ENCODE measurements around the gene SHISA5. TPM values are rescaled to one million over a fixed set of nuclear protein-coding genes. Genes with fewer than 3 reads are reported as not detected.

The SHISA5 gene
- total and polyA plus RNA-seq, 2 of the 8 experiments (the other 6 are each of a cell fraction or from before 2014, with no cell fraction given), result 196 to 315 TPM

GRCh38 chr3:48428088-48428571 lies 75.8 kb downstream of the SHISA5 start:
- H2BK12ac ChIP-seq (ENCODE audit: low read depth, low read length), result peak overlapping the region; percentile 33; the same call in 1 of the 2 replicates
- H3K27ac ChIP-seq (ENCODE audit: low read depth, low read length), result 0 out of 2 replicates have a peak overlapping the region, but pooled peaks have one; percentile 34
- peak overlapping the region; percentile 58 for H3K4ac ChIP-seq (replicated peaks; ENCODE audit: insufficient read length, low read depth, low read length)
- H2BK15ac ChIP-seq (ENCODE audit: low read length), result peak overlapping the region; percentile 88; the same call in 1 of the 2 replicates
- H3K36me3 ChIP-seq (ENCODE audit: control insufficient read depth in 2 of 4, insufficient read depth in 4 of 4, low read length in 3 of 4), result peaks cover 6 to 16% (median 11%) of the 10 kb centered on the region in 4 experiments; a peak in 7 of 8 replicates
- H3K23ac ChIP-seq (ENCODE audit: insufficient read length), result no peak overlapping the region
- no peak for FAIRE-seq
- H2AFZ ChIP-seq (ENCODE audit: low read length), result no peak overlapping the region
- H3K18ac ChIP-seq (ENCODE audit: extremely low read depth, low read length), result peak overlapping the region; percentile 84
- 14% methylated on average over 7 of the region's 7 CpGs; no CpG with 5 or more reads in 1 of the 2 experiments for WGBS, 2 experiments (ENCODE audit: extremely low coverage in 1 of 2, insufficient coverage in 1 of 2, insufficient read length in 1 of 2, insufficient replicate concordance in 2 of 2, low coverage in 1 of 2, low lambda C conversion rate in 2 of 2, missing lambda C conversion rate in 1 of 2)
- no peak overlapping the region for H2BK120ac ChIP-seq (replicated peaks; ENCODE audit: low read depth, low read length)
- ChIA-PET POLR2A (ENCODE audit: partially characterized antibody) (interaction anchor here (0.8 to 31.5 kb wide), 27 partner anchors 9 to 239 kb away, joined by 3 to 650 read pairs (median 5); partner anchors contain the start of genes ATRIP, CCDC51, FBXW12 and PFKFB4), CTCF (ENCODE audit: partially characterized antibody) (interaction anchor here (0.6 to 5.4 kb wide), 4 partner anchors 8 to 28 kb away, joined by 3 to 34 read pairs (median 20); no protein-coding TSS in a partner anchor)
- no peaks in the 10 kb centered on the region for H3K9me3 ChIP-seq (ENCODE audit: insufficient read depth in 2 of 2, low read depth in 1 of 2, low read length in 1 of 2)
- H2BK20ac ChIP-seq (ENCODE audit: low read length), result no peak overlapping the region; the same call in 1 of the 2 replicates
- H3K4me1 ChIP-seq (replicated peaks in 1 of 4; ENCODE audit: control insufficient read depth in 3 of 4, insufficient read depth in 4 of 4, low read length in 3 of 4), result peaks cover 7 to 43% (median 22%) of the 10 kb centered on the region in 4 experiments
- H3K56ac ChIP-seq (replicated peaks; ENCODE audit: insufficient read length, low read depth, low read length), result no peak overlapping the region
- no peak overlapping the region for H3K14ac ChIP-seq (ENCODE audit: insufficient read length)
- DNase-seq (ENCODE audit: low read depth in 1 of 2, low spot score in 2 of 2), result peak in 1 of 2 experiments; percentile 73
- H3K23me2 ChIP-seq (ENCODE audit: low read depth, low read length), result peaks cover 13% of the 10 kb centered on the region
- H3K4me2 ChIP-seq (ENCODE audit: insufficient read depth in 1 of 2, low read depth in 2 of 2, low read length in 2 of 2), result peak overlapping the region; percentile 91 to 98
- H2BK5ac ChIP-seq (ENCODE audit: low read depth, low read length), result peak overlapping the region; percentile 82
- peaks cover 32 to 69% of the 10 kb centered on the region in 2 experiments for H3K79me2 ChIP-seq (ENCODE audit: control insufficient read depth in 1 of 2, insufficient read depth in 2 of 2, low read length in 2 of 2)
- peak overlapping the region; percentile 53 for H4K91ac ChIP-seq (replicated peaks; ENCODE audit: insufficient read length, low read length)
- peak overlapping the region; percentile 90; the same call in 1 of the 2 replicates for H2AK5ac ChIP-seq (ENCODE audit: low read depth, low read length)
- peak overlapping the region in 3 of 4 experiments; percentile 67 to 96 (median 93); a peak in 6 of 7 replicates for H3K9ac ChIP-seq (replicated peaks in 1 of 4; ENCODE audit: extremely low read depth in 1 of 4, low read depth in 3 of 4, low read length in 3 of 4)
- peaks cover 37% of the 10 kb centered on the region for H3K79me1 ChIP-seq (ENCODE audit: low read depth, low read length)
- peak overlapping the region; percentile 66 to 85 (median 76) for H3K4me3 ChIP-seq (ENCODE audit: extremely low read depth in 1 of 4, insufficient read depth in 2 of 4, low read depth in 3 of 4, low read length in 4 of 4)
- H4K20me1 ChIP-seq (replicated peaks in 1 of 2; ENCODE audit: control insufficient read depth in 1 of 2, insufficient read depth in 2 of 2, low read length in 2 of 2), result peaks cover 13 to 25% of the 10 kb centered on the region in 2 experiments
- peak overlapping the region; percentile 74; the same call in 1 of the 2 replicates for H4K8ac ChIP-seq (ENCODE audit: extremely low read depth, insufficient read depth, low read length)
- no peaks in the 10 kb centered on the region for H3K27me3 ChIP-seq (replicated peaks in 1 of 4; ENCODE audit: control insufficient read depth in 3 of 4, extremely low read depth in 1 of 4, insufficient read depth in 3 of 4, low read length in 3 of 4)
- H4K5ac ChIP-seq (ENCODE audit: insufficient read length, low read depth, low read length), result no peak overlapping the region
- TF ChIP-seq ZNF274 (IDR thresholded peaks at IDR 0.05; ENCODE audit: borderline replicate concordance, extremely low read depth, low read length) (no peak), CTBP2 (IDR thresholded peaks at IDR 0.05; ENCODE audit: borderline replicate concordance, insufficient read depth, insufficient read length, low read length) (no peak), SP1 (IDR thresholded peaks at IDR 0.05; ENCODE audit: low read depth, low read length) (no peak), PHF8 (conservative IDR thresholded peaks at IDR 0.05; ENCODE audit: low read depth, low read length) (no peak), NRF1 (IDR thresholded peaks at IDR 0.05; ENCODE audit: low read depth, low read length) (no peak), SIX5 (IDR thresholded peaks at IDR 0.05; ENCODE audit: low read depth, low read length) (no peak), MAX (IDR thresholded peaks at IDR 0.05) (peak; percentile 15; the same call in 1 of the 2 replicates), NANOG (IDR thresholded peaks at IDR 0.05; ENCODE audit: insufficient read depth, low read depth, low read length, poor library complexity, severe bottlenecking) (no peak), E2F6 (IDR thresholded peaks at IDR 0.05) (peak; percentile 33; the same call in 1 of the 2 replicates), SIRT6 (IDR thresholded peaks at IDR 0.05; ENCODE audit: low read length) (no peak), SUZ12 (IDR thresholded peaks at IDR 0.05; ENCODE audit: low read length) (no peak)

All from H1 (cell line).